Sigmoid colon (tissue), 7 donors: ENCODE data around the gene LNPEP. TPM values are rescaled to one million over a fixed set of nuclear protein-coding genes. Genes with fewer than 3 reads are reported as not detected.

Experiments
- DNase-seq: peaks from one replicate; pipeline ENCODE4 v3.0.0-alpha.2; 2019
- H3K27ac ChIP-seq, 4 donors: fragments of 200-600 bp; sonication (generic); one replicate each; pipeline ENCODE4 v1.5.1; 2016 to 2019; ENCODE audit warnings: mild to moderate bottlenecking in 1 of 4
- H3K27me3 ChIP-seq, 3 donors: fragments of 200-600 bp; sonication (generic); one replicate each; pipeline ENCODE4 v1.5.1; 2019; ENCODE audit warnings: mild to moderate bottlenecking in 1 of 3
- H3K36me3 ChIP-seq, 4 donors: fragments of 200-600 bp; sonication (generic); one replicate each; pipeline ENCODE4 v1.5.1; 2016 to 2019
- H3K4me1 ChIP-seq, 4 donors: fragments of 200-600 bp; sonication (generic); one replicate each; pipeline ENCODE4 v1.5.1; 2017 to 2019
- H3K4me3 ChIP-seq, 4 donors: fragments of 200-600 bp; sonication (generic); one replicate each; pipeline ENCODE4 v1.5.1; 2017 to 2019; ENCODE audit warnings: mild to moderate bottlenecking in 2 of 4, moderate library complexity in 1 of 4
- H3K9me3 ChIP-seq, 4 donors: fragments of 200-600 bp in 3 of 4; sonication (generic) in 3 of 4; one replicate each; pipeline versions ENCODE4 v1.5.1 to v1.6.1; 2013 to 2019
- EP300 ChIP-seq, 4 donors: sonication (generic); formaldehyde crosslinking; IDR thresholded peaks; one replicate each; pipeline ENCODE4 v1.6.1; 2017; ENCODE audit warnings: antibody characterized with exemption in 4 of 4
- POLR2A ChIP-seq, 2 donors: fragments of 450-650 bp; IDR thresholded peaks; one replicate each; pipeline ENCODE4 v1.6.1; 2016; ENCODE audit warnings: antibody characterized with exemption in 2 of 2, mild to moderate bottlenecking in 2 of 2, moderate library complexity in 2 of 2
- POLR2AphosphoS5 ChIP-seq, 4 donors: sonication (generic); formaldehyde crosslinking; IDR thresholded peaks; one replicate each; pipeline ENCODE4 v1.6.1; 2017; ENCODE audit warnings: antibody characterized with exemption in 4 of 4
- WGBS, 2 donors: extraction: QIAGEN DNeasy Blood & Tissue Kit; methylation state at CpG; one replicate each; pipeline ENCODE4 v1.1.7; 2013; 5-methylcytosine and 5-hydroxymethylcytosine counted together
- intact Hi-C: fragments of 100-400 bp; cut with DNase I; formaldehyde crosslinking; loops from one replicate; pipeline ENCODE4 v1.15.1; 2023
- polyA plus RNA-seq, 3 donors: library from polyadenylated mRNA; stranded (reverse); fragments of 200-250 nt; gene quantifications; one replicate each; pipeline ENCODE4 v1.2.3, GENCODE V29; 2013
- total RNA-seq, 4 donors: library from RNA; depleted of rRNA; stranded (reverse); fragments of >200 nt; gene quantifications; one replicate each; pipeline ENCODE4 v1.1.0, GENCODE V29; 2016
- TF ChIP-seq, protein P1 (sequence below), 4 experiments: fragments of 450-650 bp in 3 of 4; fragments of 200-600 bp in 1 of 4; IDR thresholded peaks; one replicate each; pipeline ENCODE4 v1.5.1; 2016 to 2019; ENCODE audit warnings: antibody characterized with exemption in 4 of 4, mild to moderate bottlenecking in 3 of 4, moderate library complexity in 2 of 4
- donor health status: healthy with polysubstance abuse.
- donor health status: Bipolar disorder and iron deficiency.
- donor health status: healthy.

Gene LNPEP
- total and polyA plus RNA-seq, 7 donors = 1.4 to 68.1 (median 45.2) TPM

DNA sequence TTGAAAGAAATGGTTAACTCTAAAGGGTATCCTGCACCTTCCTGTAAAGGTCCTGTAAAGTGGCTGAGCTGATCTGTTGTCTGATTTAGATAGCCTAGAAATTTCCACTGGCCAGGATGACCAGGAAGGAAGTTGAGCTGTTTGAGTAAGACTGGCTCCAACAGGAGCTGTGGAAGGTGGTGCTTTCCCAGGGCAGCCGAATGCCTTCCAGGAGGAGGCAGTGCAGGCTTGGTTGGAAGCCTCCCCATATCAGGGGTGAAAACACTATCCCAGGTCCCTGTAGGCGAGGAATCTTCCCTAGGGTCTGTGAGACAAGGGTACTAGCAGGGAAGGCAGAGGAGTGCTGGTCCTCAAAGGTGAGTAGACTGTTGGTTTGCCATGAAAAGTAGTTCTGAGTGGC is 108.2 kb downstream of the LNPEP start:
- 34 to 69% methylated on average over 2 of the region's 2 CpGs for WGBS, 2 donors
- no peaks in the 10 kb centered on the region for H3K36me3 ChIP-seq
- TF ChIP-seq POLR2AphosphoS5 (IDR thresholded peaks at IDR 0.05) = no peak
- TF ChIP-seq, protein P1, sequence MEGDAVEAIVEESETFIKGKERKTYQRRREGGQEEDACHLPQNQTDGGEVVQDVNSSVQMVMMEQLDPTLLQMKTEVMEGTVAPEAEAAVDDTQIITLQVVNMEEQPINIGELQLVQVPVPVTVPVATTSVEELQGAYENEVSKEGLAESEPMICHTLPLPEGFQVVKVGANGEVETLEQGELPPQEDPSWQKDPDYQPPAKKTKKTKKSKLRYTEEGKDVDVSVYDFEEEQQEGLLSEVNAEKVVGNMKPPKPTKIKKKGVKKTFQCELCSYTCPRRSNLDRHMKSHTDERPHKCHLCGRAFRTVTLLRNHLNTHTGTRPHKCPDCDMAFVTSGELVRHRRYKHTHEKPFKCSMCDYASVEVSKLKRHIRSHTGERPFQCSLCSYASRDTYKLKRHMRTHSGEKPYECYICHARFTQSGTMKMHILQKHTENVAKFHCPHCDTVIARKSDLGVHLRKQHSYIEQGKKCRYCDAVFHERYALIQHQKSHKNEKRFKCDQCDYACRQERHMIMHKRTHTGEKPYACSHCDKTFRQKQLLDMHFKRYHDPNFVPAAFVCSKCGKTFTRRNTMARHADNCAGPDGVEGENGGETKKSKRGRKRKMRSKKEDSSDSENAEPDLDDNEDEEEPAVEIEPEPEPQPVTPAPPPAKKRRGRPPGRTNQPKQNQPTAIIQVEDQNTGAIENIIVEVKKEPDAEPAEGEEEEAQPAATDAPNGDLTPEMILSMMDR (IDR thresholded peaks at IDR 0.05) = peak in 3 of 4 experiments; percentile 29 to 44 (median 30)
- no peaks in the 10 kb centered on the region for H3K9me3 ChIP-seq
- peaks cover 0 to 3% (median 0%) of the 10 kb centered on the region in 4 donors for H3K4me1 ChIP-seq
- peak; percentile 62 for DNase-seq
- intact Hi-C loops = loop anchor here (5.0 kb wide), 1 partner anchor 118 kb away; no protein-coding TSS in a partner anchor
- no peak overlapping the region for H3K27ac ChIP-seq
- no peak overlapping the region for H3K4me3 ChIP-seq
- no peaks in the 10 kb centered on the region for H3K27me3 ChIP-seq

DNA sequence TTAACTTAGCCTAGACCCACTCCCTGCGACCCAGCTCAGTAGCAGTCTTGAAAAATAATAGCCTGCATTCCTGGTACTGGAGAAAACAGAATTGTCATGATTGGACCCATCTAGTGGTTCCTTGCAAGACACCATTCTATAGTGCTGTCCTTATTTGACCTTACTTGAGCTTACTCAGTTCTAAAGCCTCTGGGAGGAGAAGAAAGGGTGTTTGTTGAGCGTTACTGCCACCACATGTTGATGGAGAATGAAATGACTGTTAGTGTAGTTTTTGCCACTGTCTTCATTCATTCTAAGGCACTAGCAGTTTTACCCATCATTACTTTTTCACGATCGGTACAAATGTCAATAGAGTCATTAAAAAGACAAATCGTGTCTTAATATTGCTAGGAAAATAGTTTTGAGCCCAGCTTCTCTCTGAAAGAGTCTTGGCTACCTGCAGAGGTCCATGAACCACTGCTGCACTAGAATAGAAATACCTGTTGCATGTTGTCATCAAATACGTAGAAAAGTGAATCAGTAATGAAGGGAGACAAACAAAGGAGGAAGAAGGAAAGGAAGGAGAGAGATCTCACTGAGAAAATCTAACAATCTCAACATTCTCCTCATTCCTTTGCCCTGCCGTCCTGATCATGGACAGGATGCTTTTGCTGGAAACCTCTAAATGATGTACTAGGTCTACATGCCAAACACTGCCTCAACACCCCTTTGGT is 110.5 kb downstream of the LNPEP start:
- no peaks in the 10 kb centered on the region for H3K9me3 ChIP-seq
- TF ChIP-seq POLR2A (IDR thresholded peaks at IDR 0.05) = no peak
- TF ChIP-seq, protein P1 (IDR thresholded peaks at IDR 0.05) = no peak
- no peak for TF ChIP-seq POLR2AphosphoS5 (IDR thresholded peaks at IDR 0.05)
- no peak for TF ChIP-seq EP300 (IDR thresholded peaks at IDR 0.05)
- no peak overlapping the region for H3K27ac ChIP-seq
- intact Hi-C loops = no loop called here
- H3K4me1 ChIP-seq = peaks cover 0 to 3% (median 0%) of the 10 kb centered on the region in 4 donors
- DNase-seq = no peak
- no peaks in the 10 kb centered on the region for H3K27me3 ChIP-seq
- H3K36me3 ChIP-seq = no peaks in the 10 kb centered on the region
- no peak overlapping the region for H3K4me3 ChIP-seq
- WGBS, 2 donors = 87 to 88% methylated on average over 7 of the region's 7 CpGs

DNA sequence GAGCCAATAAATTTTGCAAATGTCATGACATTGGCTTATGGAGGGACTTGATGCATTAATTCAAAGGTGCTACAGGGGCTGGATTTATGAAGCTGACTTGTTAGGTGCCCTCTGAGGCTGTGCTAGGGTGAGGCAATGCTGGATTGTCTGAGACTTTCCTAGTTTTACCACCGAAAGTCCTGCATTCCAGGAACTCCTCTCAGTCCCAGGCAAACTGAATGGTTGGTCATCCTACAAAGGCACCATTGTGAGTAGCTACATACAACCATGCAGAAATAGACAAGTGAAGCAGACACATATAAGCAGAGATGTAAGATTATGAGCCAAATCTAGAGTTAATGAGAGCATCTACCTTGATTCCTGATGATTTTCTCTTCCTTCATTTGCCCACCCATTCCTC is 111.2 kb downstream of the LNPEP start:
- H3K27ac ChIP-seq = no peak overlapping the region
- no peak for DNase-seq
- intact Hi-C loops = no loop called here
- no peaks in the 10 kb centered on the region for H3K9me3 ChIP-seq
- H3K36me3 ChIP-seq = no peaks in the 10 kb centered on the region
- no peak overlapping the region for H3K4me3 ChIP-seq
- peaks cover 0 to 2% (median 0%) of the 10 kb centered on the region in 4 donors for H3K4me1 ChIP-seq
- WGBS, 2 donors = 90 to 100% methylated on average over 1 of the region's 1 CpG
- H3K27me3 ChIP-seq = no peaks in the 10 kb centered on the region
- TF ChIP-seq POLR2AphosphoS5 (IDR thresholded peaks at IDR 0.05) (no peak), POLR2A (IDR thresholded peaks at IDR 0.05) (no peak), EP300 (IDR thresholded peaks at IDR 0.05) (no peak)
- TF ChIP-seq, protein P1 (IDR thresholded peaks at IDR 0.05) = no peak

DNA sequence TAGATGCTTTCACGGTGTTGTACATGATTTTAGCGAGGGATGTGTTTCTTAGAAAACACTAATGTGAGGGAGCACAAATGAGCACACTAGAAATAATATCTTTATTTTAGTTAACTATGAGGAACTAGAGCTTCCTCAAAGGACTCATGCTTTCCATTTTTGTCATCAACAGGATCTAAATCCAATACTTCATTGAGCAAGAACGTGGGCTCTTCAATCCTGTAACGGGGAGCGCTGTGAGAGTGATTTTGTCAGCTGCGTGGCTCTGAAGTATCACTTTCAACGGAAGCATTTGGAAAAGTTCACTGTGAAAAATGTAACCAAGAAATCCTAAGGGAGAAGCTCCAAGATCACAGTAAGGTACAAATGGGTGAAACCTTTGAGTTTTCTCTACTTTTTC is 113.3 kb downstream of the LNPEP start:
- H3K27ac ChIP-seq = no peak overlapping the region
- H3K4me1 ChIP-seq = no peaks in the 10 kb centered on the region
- H3K9me3 ChIP-seq = no peaks in the 10 kb centered on the region
- no peaks in the 10 kb centered on the region for H3K36me3 ChIP-seq
- H3K4me3 ChIP-seq = no peak overlapping the region
- DNase-seq = no peak
- intact Hi-C loops = no loop called here
- no peaks in the 10 kb centered on the region for H3K27me3 ChIP-seq
- TF ChIP-seq POLR2AphosphoS5 (IDR thresholded peaks at IDR 0.05) = no peak
- TF ChIP-seq EP300 (IDR thresholded peaks at IDR 0.05) = no peak
- no peak for TF ChIP-seq POLR2A (IDR thresholded peaks at IDR 0.05)
- TF ChIP-seq, protein P1 (IDR thresholded peaks at IDR 0.05) = no peak
- WGBS, 2 donors = 83 to 91% methylated on average over 7 of the region's 7 CpGs

DNA sequence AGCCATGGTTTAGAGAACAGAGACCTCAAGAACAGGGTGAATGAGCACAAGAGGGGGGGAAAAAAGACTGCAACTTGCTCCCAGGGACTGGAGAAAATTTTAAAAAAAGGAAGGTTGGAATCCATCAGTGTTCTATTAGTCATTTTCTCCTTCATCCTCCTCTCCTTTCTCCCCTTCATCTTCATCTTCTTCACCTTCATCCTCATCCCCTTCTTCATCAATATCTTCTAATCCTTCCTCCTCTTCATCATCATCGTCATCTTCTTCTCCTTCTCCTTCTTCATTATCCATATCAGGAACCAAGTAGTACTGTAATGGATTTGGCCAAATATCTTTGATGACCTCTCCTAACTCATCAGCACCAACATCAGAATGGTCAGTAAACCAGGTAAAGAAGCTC is 120.4 kb downstream of the LNPEP start:
- H3K4me3 ChIP-seq = no peak overlapping the region
- TF ChIP-seq POLR2AphosphoS5 (IDR thresholded peaks at IDR 0.05) (no peak), POLR2A (IDR thresholded peaks at IDR 0.05) (no peak), EP300 (IDR thresholded peaks at IDR 0.05) (no peak)
- TF ChIP-seq, protein P1 (IDR thresholded peaks at IDR 0.05) = no peak
- no peaks in the 10 kb centered on the region for H3K4me1 ChIP-seq
- H3K36me3 ChIP-seq = no peaks in the 10 kb centered on the region
- H3K27me3 ChIP-seq = no peaks in the 10 kb centered on the region
- H3K9me3 ChIP-seq = no peaks in the 10 kb centered on the region
- 95 to 97% methylated on average over 1 of the region's 1 CpG for WGBS, 2 donors
- no peak overlapping the region for H3K27ac ChIP-seq
- intact Hi-C loops = no loop called here
- no peak for DNase-seq
